ENCODE data around the gene C10orf71. TPM values are rescaled to one million over a fixed set of nuclear protein-coding genes. Genes with fewer than 3 reads are reported as not detected.

The C10orf71 gene
- total RNA-seq, 4 donors from 2014 or later: not detected

DNA sequence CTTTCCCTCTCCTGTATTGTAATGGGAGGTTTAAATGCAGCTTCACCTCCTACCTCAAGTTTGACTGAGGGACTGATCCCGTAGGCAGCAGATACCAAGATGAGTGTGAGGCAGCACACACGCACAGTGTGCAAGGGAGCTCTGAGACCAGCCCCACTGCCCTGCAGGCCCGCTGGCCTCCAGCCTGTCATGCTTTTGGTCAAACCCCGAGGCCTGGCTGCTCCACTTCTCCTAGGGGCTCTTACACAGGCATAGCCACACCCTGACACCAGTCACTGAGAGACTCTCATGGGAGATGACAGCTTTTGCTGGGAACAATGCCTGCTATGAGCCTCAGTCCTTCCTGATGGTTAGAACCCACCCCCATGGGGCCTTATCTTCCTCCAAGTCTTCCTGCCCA lies 69.3 kb downstream of the C10orf71 start:
- no peaks in the 10 kb centered on the region for H3K4me1 ChIP-seq
- H3K27ac ChIP-seq: no peak overlapping the region
- peaks cover 8% of the 10 kb centered on the region for H3K27me3 ChIP-seq
- 100% methylated on average over 4 of the region's 4 CpGs for WGBS
- peak in 1 of 2 donors; percentile 38 for DNase-seq (ENCODE audit: low spot score in 2 of 2)
- no peaks in the 10 kb centered on the region for H3K9me3 ChIP-seq
- H3K36me3 ChIP-seq: no peaks in the 10 kb centered on the region
- TF ChIP-seq EP300 (IDR thresholded peaks at IDR 0.05): no peak
- TF ChIP-seq, protein P1, sequence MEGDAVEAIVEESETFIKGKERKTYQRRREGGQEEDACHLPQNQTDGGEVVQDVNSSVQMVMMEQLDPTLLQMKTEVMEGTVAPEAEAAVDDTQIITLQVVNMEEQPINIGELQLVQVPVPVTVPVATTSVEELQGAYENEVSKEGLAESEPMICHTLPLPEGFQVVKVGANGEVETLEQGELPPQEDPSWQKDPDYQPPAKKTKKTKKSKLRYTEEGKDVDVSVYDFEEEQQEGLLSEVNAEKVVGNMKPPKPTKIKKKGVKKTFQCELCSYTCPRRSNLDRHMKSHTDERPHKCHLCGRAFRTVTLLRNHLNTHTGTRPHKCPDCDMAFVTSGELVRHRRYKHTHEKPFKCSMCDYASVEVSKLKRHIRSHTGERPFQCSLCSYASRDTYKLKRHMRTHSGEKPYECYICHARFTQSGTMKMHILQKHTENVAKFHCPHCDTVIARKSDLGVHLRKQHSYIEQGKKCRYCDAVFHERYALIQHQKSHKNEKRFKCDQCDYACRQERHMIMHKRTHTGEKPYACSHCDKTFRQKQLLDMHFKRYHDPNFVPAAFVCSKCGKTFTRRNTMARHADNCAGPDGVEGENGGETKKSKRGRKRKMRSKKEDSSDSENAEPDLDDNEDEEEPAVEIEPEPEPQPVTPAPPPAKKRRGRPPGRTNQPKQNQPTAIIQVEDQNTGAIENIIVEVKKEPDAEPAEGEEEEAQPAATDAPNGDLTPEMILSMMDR (IDR thresholded peaks at IDR 0.05): no peak
- no peak for TF ChIP-seq POLR2A (IDR thresholded peaks at IDR 0.05)
- no peak for TF ChIP-seq POLR2AphosphoS5 (IDR thresholded peaks at IDR 0.05)
- H3K4me3 ChIP-seq: no peak overlapping the region

DNA sequence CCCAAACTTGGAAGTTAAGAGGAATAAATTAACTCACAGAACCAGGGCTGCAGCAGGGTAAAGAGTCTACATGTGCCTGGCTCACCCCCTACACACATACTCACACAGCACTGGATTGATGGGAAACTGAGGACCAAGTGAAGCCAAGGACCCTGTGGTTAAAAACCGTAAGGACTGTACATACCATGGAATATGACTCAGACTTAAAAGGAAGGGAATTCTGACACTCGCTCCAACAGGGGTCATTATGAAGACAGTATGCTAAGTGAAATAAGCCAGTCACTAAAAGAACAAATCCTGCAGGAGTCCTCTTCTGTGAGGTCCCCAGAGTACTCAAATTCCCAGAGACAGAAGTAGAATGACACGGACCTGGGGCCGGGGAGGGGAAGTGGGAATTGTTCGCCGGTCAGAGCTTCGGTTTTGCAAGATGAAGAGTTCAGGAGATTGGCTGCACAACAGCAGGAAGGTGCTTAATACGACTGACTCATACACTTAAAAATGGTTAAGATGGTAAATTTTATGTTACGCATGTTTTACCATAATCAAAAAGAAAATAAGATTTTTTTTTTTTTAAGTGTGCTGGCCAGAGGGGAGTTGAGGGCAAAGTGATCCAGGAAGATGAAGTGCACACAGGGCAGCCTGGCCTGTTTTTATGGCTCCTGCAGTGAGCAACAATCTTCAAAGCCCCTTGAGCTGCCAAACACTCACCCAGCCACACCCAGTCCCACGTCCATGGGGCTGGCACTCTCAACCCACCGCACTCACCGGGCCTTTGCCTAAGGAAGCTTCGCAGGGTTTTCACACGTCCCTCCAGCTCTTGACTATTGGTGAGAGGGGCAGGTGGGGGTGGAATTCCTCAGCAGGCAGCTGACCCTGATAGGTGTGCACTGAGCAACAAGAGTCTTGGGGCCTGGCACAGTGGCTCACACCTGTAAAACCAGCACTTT lies 70.5 kb downstream of the C10orf71 start:
- 69% methylated on average over 11 of the region's 14 CpGs for WGBS
- Histone ChIP-seq H3K27me3 (peaks cover 8% of the 10 kb centered on the region), H3K27ac (no peak overlapping the region), H3K36me3 (no peaks in the 10 kb centered on the region), H3K4me1 (no peaks in the 10 kb centered on the region), H3K4me3 (no peak overlapping the region), H3K9me3 (no peaks in the 10 kb centered on the region)
- TF ChIP-seq, protein P1 (IDR thresholded peaks at IDR 0.05): no peak
- TF ChIP-seq EP300 (IDR thresholded peaks at IDR 0.05) (no peak), POLR2AphosphoS5 (IDR thresholded peaks at IDR 0.05) (no peak), POLR2A (IDR thresholded peaks at IDR 0.05) (no peak)
- peak in 1 of 2 donors; percentile 55 for DNase-seq (ENCODE audit: low spot score in 2 of 2)

DNA sequence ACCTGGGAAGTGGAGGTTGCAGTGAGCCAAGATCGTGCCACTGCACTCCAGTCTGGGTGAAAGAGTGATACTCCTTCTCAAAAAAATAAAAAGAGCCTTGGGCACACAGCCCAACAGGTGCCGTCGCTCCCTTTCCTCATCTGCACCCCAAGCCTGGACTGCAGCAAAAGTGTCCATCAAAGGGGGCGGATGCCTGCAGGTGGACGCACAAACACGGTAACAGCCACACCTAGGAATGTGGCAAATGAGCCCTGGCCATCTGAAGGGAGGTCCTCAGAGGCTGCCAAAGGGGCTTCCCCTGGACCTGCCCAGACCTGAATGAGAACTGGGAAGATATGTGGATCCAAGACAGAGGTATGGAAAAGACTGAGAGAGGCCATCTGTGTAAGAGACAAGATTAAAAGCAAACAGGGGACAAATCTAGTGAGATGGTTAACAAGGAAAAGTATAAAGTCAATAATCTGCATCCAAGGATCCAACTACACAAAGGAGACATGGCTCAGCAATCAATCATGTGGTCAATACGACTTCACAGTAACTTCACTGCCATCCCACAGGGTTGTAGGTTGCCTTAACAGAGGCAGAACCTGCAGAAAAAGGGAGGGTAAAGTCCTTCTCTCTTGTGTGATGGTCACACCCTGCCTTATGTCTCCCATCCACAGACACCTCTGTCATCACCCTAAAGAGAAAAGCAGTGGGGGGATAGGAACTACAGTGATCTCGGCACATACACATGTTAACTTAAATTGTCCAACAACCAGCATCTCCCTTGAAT lies 71.5 kb downstream of the C10orf71 start:
- H3K27me3 ChIP-seq: peaks cover 8% of the 10 kb centered on the region
- no peak for TF ChIP-seq EP300 (IDR thresholded peaks at IDR 0.05)
- TF ChIP-seq POLR2AphosphoS5 (IDR thresholded peaks at IDR 0.05): no peak
- no peak for TF ChIP-seq POLR2A (IDR thresholded peaks at IDR 0.05)
- TF ChIP-seq, protein P1 (IDR thresholded peaks at IDR 0.05): no peak
- 59% methylated on average over 8 of the region's 8 CpGs for WGBS
- H3K36me3 ChIP-seq: no peaks in the 10 kb centered on the region
- H3K4me3 ChIP-seq: no peak overlapping the region
- H3K27ac ChIP-seq: no peak overlapping the region
- peak in 1 of 2 donors; percentile 34 for DNase-seq (ENCODE audit: low spot score in 2 of 2)
- H3K9me3 ChIP-seq: no peaks in the 10 kb centered on the region
- no peaks in the 10 kb centered on the region for H3K4me1 ChIP-seq

DNA sequence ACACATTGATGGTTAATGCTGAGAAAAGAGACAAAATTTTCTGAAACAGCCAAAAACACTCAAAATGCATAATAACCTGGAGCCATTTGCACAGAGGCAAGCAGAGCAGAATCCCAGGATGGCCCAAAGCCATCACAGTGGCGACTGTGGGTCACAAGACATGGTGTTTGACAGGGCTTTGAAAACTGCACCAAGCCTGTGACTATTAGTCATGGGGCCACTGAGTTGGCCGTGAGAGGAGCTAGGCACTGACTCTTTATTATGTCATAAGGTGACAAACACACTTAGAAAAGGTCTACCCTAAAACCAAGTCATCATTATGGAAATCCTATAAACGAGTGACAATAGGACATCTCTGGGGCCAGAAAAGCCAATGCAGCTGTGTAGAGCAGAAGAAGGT lies 73.0 kb downstream of the C10orf71 start:
- Histone ChIP-seq H3K27ac (no peak overlapping the region), H3K27me3 (peaks cover 12% of the 10 kb centered on the region), H3K9me3 (no peaks in the 10 kb centered on the region), H3K4me1 (no peaks in the 10 kb centered on the region), H3K36me3 (no peaks in the 10 kb centered on the region), H3K4me3 (no peak overlapping the region)
- TF ChIP-seq, protein P1 (IDR thresholded peaks at IDR 0.05): no peak
- no peak for TF ChIP-seq POLR2A (IDR thresholded peaks at IDR 0.05)
- no peak for TF ChIP-seq EP300 (IDR thresholded peaks at IDR 0.05)
- no peak for TF ChIP-seq POLR2AphosphoS5 (IDR thresholded peaks at IDR 0.05)
- DNase-seq (ENCODE audit: low spot score in 2 of 2): peak in 1 of 2 donors; percentile 31
- WGBS: 81% methylated on average over 3 of the region's 3 CpGs

DNA sequence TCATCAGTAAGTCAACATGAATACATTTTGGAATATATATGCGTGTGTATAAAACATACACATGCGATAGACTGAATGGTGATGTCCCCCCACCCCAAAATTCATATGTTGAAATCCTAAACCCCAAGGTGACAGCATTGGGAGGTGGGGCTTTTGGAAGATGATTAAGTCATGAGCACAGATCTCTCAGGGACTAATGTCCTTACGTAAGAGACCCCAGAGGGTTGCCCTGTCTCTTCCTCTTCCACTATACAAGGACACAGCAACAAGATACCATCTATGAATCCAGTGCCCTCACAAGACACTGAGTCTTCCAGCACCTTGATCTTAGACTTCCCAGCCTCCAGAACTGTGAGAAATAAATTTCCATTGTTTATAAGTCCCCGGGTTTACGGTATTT lies 74.4 kb downstream of the C10orf71 start:
- Histone ChIP-seq H3K36me3 (no peaks in the 10 kb centered on the region), H3K9me3 (no peaks in the 10 kb centered on the region), H3K4me3 (no peak overlapping the region), H3K27ac (no peak overlapping the region), H3K4me1 (no peaks in the 10 kb centered on the region), H3K27me3 (peaks cover 12% of the 10 kb centered on the region)
- TF ChIP-seq EP300 (IDR thresholded peaks at IDR 0.05): no peak
- TF ChIP-seq, protein P1 (IDR thresholded peaks at IDR 0.05): no peak
- no peak for TF ChIP-seq POLR2A (IDR thresholded peaks at IDR 0.05)
- TF ChIP-seq POLR2AphosphoS5 (IDR thresholded peaks at IDR 0.05): no peak
- WGBS: 92% methylated on average over 5 of the region's 5 CpGs
- no peak for DNase-seq (ENCODE audit: low spot score in 2 of 2)
